ENCODE measurements around the gene GON4L. TPM values are rescaled to one million over a fixed set of nuclear protein-coding genes. Genes with fewer than 3 reads are reported as not detected.
A peak's percentile ranks its signal among the peaks of the same experiment; 100 is the strongest.
"Not testable (repeated sequence)": the region's sequence is repeated elsewhere in the genome, so short reads cannot be mapped to it uniquely, and the experiment has no call there.

Gene GON4L
- total RNA-seq, 2 donors from 2014 or later: 14.9 to 22.4 TPM

DNA sequence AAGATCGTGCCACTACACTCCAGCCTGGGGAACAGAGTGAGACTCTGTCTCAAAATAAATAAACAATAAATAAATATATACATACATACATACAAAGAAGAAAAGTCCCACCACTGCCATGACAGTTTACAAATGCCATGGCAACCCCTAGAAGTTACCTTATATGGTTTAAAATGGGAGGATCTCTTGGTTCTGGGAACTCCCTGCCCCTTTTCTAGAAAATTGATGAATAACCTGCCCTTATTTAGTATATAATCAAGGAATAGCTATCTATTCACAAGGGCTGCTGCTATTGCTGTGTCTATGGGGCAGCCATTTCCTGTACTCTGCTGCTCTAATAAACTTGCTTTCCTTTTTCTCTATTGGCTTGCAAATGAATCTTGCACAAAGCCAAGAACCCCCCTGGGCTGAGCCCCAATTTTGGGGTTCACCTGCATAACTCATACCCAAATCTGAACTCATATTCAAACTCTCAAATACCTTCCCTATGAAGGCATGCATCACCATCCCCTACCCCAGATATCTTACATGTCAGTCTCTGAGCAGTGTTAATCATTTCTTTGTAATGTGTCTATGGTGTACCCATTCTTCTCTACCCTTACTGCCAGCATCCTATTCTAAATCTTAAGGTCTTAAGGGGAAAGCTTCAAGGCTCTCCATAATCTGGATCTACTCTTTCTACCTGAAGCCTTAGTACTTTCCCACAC lies 9.0 kb downstream of the GON4L start:
- no peak overlapping the region for H3K27ac ChIP-seq
- H3K4me3 ChIP-seq: no peak overlapping the region
- TF ChIP-seq, protein P1, sequence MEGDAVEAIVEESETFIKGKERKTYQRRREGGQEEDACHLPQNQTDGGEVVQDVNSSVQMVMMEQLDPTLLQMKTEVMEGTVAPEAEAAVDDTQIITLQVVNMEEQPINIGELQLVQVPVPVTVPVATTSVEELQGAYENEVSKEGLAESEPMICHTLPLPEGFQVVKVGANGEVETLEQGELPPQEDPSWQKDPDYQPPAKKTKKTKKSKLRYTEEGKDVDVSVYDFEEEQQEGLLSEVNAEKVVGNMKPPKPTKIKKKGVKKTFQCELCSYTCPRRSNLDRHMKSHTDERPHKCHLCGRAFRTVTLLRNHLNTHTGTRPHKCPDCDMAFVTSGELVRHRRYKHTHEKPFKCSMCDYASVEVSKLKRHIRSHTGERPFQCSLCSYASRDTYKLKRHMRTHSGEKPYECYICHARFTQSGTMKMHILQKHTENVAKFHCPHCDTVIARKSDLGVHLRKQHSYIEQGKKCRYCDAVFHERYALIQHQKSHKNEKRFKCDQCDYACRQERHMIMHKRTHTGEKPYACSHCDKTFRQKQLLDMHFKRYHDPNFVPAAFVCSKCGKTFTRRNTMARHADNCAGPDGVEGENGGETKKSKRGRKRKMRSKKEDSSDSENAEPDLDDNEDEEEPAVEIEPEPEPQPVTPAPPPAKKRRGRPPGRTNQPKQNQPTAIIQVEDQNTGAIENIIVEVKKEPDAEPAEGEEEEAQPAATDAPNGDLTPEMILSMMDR (IDR thresholded peaks at IDR 0.05): no peak
- no peaks in the 10 kb centered on the region for H3K9me3 ChIP-seq
- peaks cover 0 to 8% of the 10 kb centered on the region in 2 donors for H3K4me1 ChIP-seq
- peaks cover 44% of the 10 kb centered on the region for H3K36me3 ChIP-seq
- H3K27me3 ChIP-seq: no peaks in the 10 kb centered on the region
- DNase-seq (ENCODE audit: low spot score): no peak

- peaks cover 19% of the 10 kb centered on the region for H3K36me3 ChIP-seq
- no peaks in the 10 kb centered on the region for H3K27me3 ChIP-seq
- H3K27ac ChIP-seq: no peak overlapping the region
- no peak overlapping the region for H3K4me3 ChIP-seq
- no peak for DNase-seq (ENCODE audit: low spot score)
- peaks cover 0 to 8% of the 10 kb centered on the region in 2 donors for H3K4me1 ChIP-seq
- H3K9me3 ChIP-seq: no peaks in the 10 kb centered on the region
- TF ChIP-seq, protein P1 (IDR thresholded peaks at IDR 0.05): no peak
Measured at GRCh38 chr1:155844860-155845421, 12.1 kb downstream of the GON4L start.

DNA sequence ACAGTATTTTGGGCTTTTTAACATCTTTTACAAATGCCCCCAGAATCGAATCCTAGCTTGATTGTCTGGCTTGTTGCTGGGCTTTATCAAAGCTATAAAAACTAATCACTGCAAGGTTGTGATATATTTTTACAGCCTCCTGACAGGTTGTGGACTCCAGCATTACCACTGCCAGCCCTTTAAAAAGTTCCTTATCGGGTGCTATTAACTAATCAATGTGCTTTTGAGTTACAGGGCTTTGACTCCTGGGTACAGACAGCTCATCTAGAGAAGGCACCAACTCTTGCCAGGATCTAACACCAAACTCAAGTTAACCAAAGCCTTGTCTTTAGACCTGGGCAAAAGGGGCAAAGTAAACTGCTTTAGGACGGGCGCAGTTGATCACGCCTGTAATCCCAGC lies 16.6 kb downstream of the GON4L start:
- Histone ChIP-seq H3K4me3 (no peak overlapping the region), H3K4me1 (no peaks in the 10 kb centered on the region), H3K36me3 (peaks cover 9% of the 10 kb centered on the region)

DNA sequence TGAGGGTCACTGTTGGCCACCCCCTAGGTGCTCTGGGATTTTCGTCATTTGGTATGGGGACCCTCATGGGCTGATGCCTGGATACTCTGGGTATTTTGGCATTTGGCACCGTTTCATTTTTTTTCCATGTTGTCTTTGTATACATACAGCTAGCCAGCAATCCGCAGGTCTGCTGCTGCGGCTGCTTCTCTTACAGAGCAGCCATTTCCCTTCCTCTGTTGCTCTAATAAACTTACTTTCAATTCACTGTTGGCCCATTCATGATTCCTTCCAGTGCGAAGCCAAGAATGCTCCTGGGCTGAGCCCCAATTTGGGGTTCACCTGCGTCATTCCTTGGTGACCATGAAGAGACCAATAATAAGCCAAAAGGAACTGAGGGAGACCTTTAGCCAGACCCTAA lies 21.5 kb downstream of the GON4L start:
- no peaks in the 10 kb centered on the region for H3K27me3 ChIP-seq
- no peak overlapping the region for H3K27ac ChIP-seq
- H3K9me3 ChIP-seq: no peaks in the 10 kb centered on the region
- no peaks in the 10 kb centered on the region for H3K36me3 ChIP-seq
- no peak for DNase-seq (ENCODE audit: low spot score)
- H3K4me1 ChIP-seq: peaks cover 0 to 12% of the 10 kb centered on the region in 2 donors
- TF ChIP-seq, protein P1 (IDR thresholded peaks at IDR 0.05): no peak
- no peak overlapping the region for H3K4me3 ChIP-seq

More for the DNA sequence above, 16.6 kb downstream of the GON4L start:
- H3K27me3 ChIP-seq: no peaks in the 10 kb centered on the region
- no peaks in the 10 kb centered on the region for H3K9me3 ChIP-seq
- TF ChIP-seq, protein P1 (IDR thresholded peaks at IDR 0.05): no peak
- no peak for DNase-seq (ENCODE audit: low spot score)
- no peak overlapping the region for H3K27ac ChIP-seq

GRCh38 chr1:155834927-155835399 lies 22.1 kb downstream of the GON4L start:
- peaks cover 0 to 12% of the 10 kb centered on the region in 2 donors for H3K4me1 ChIP-seq
- not testable (repeated sequence) for DNase-seq (ENCODE audit: low spot score); H3K27me3 ChIP-seq

DNA sequence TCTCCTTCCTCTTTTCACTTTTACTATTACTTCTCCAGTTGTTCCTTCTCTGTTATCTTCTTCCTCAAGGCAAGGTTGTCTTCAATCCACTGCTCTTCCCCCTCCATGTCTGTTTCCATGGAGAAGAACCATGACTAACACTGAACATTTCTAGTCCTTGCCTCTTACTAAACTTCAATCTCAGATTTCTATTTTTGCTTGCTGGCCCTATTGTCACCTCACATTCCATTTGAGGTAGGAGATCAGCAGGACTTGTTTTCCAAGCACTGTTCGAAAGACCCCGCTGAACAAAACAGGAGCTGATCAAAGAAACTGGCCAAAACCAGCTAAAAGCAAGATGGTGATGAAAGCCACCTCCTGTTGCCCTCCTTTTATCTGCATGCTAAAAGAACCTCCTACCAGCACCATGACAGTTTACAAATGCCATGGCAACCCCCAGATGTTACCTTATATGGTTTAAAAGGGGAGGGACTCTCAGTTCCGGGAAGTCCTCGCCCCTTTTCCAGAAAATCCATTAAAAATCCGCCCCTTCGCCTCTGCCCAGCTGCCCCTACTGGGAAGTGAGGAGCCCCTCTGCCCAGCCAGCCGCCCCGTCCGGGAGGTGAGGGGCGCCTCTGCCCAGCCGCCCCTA lies 22.6 kb downstream of the GON4L start:
- H3K9me3 ChIP-seq: no peaks in the 10 kb centered on the region
- no peak overlapping the region for H3K4me3 ChIP-seq
- peak; percentile 51 for DNase-seq (ENCODE audit: low spot score)
- no peak overlapping the region for H3K27ac ChIP-seq
- H3K36me3 ChIP-seq: no peaks in the 10 kb centered on the region
- no peaks in the 10 kb centered on the region for H3K27me3 ChIP-seq
- TF ChIP-seq, protein P1 (IDR thresholded peaks at IDR 0.05): no peak
- peaks cover 0 to 12% of the 10 kb centered on the region in 2 donors for H3K4me1 ChIP-seq

More at GRCh38 chr1:155834927-155835399, 22.1 kb downstream of the GON4L start:
- not testable (repeated sequence) for H3K27ac ChIP-seq, H3K36me3 ChIP-seq, H3K4me3 ChIP-seq, H3K9me3 ChIP-seq
